GM12892 (cell line): ENCODE results near the gene OSBPL10.

Experiments
- POLR2A ChIP-seq: IDR thresholded peaks from 2 replicates; pipeline ENCODE4 v1.6.1; 2011; ENCODE audit warnings: low read depth, low read length, control low read depth
- POLR2AphosphoS5 ChIP-seq: IDR thresholded peaks from 2 replicates; pipeline ENCODE4 v1.6.1; 2011; ENCODE audit warnings: low read depth, low read length, control low read depth
- TAF1 ChIP-seq: IDR thresholded peaks from 2 replicates; pipeline ENCODE4 v1.6.1; 2011; ENCODE audit warnings: low read depth, mild to moderate bottlenecking, control low read depth, low read length, borderline replicate concordance

GRCh38 chr3:31953091-31953490, 28.0 kb downstream of the OSBPL10 start:
- no peak for TF ChIP-seq TAF1
- no peak for TF ChIP-seq POLR2A
- TF ChIP-seq POLR2AphosphoS5: no peak
